ENCODE measurements around the gene SLC25A5.
A peak's percentile ranks its signal among the peaks of the same experiment; 100 is the strongest.
"Not testable (repeated sequence)": the region's sequence is repeated elsewhere in the genome, so short reads cannot be mapped to it uniquely, and the experiment has no call there.

SLC25A5 gene

DNA sequence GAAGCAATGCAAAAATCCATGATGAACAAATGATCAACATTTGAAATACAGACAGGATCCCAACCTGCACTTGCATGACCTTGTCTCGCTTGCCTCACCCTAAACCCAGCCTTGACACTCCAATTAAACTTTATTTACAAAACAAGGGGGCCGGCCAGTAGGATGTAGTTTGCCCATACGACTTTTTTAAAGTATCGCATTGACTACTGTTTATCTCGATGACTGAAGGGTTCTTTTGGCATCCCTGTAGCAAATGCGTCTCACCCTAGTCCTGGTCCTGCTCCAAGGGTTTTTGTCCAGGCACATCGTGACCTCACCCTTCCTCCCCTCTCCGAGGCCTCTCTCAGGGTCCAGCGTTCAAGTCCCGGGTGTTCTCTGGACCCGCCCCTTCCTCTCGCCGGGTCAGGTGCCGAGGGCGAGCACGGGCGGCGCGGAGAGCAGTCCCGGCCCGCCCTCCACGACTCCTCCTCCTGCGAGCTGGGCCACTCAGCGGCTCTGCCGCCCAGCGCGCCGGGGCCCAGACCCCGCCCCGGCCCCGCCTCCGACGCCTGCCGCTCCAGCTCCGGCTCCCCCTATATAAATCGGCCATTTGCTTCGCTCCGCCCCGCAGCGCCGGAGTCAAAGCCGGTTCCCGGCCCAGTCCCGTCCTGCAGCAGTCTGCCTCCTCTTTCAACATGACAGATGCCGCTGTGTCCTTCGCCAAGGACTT, at the start of gene SLC25A5:
Gene SLC25A5, plus strand, starts transcription at position 603 of the 709 bp plus-strand sequence. Its CDS starts 72 bp downstream, at position 675.
- DNase-seq (ENCODE audit: low read depth), result peak; percentile 78

DNA sequence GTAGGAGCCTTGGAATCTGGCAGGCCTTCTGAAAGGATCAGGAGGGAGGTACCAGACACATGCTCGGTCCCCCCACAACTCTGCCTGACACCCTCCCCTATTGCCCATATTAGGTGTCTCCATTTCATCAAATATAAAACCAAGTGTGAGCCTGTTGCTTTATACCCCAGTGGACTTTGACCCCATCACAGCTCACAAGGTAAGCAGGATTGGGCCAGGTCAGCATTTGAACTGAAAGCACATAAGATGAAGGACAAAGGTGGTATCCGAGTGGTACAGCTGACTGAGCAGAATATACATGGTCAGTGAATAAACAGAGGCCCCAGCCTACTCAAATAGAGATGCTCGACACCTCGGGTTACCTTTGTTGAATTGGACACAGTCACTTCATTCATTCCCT, 49.1 kb upstream of the SLC25A5 start:
- DNase-seq (ENCODE audit: low read depth), result no peak

DNA sequence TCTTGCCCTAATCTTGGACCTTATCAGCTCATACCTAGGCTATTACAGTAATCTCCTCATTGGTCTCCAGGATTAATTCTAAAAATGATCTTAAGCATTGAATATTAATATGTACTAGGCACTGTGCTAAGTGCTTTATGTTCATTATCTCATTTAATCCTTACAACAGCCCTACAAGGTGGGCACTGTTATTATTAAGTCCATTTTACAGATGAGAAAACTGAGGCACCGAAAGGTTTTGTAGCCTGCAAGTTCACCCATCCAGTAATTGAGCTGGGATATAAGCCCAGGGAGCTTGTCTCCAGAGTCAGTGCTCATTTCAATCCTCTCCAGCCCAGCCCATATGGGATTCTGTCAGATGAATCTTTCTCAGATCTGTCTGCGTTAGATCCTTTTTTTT, 48.3 kb upstream of the SLC25A5 start:
- no peak for DNase-seq (ENCODE audit: low read depth)

DNA sequence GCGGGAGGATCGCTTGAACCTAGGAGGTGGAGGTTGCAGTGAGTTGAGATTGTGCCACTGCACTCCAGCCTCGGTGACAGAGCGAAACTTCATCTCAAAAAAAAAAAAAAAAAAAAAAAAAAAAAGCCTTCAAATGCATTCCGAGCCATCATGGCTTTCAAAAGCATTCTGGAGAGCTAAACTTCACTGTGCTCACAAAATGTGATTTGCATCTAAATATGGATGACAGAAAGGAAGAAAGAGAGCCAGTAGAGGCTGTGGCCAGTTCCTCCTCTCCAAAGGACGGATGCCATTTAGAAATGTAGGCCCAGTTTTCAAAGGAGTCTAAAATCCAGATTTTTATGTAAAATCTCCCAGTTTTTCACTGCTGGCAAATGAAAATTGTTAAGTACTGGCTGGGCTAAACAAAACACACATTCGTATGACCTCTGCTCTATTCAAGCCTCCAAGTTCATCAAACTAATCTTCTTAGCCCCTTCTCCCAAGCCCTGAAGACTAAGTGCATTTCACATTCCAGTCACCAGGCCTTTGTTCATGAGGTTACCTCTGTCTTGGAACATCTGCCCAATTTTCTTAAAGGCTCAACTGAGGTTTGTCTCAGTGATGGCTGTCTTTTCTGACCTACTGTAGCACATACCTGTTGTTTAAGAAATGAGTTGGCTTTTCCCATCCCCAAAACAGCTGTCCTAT, 47.1 kb upstream of the SLC25A5 start:
- DNase-seq (ENCODE audit: low read depth), result no peak

DNA sequence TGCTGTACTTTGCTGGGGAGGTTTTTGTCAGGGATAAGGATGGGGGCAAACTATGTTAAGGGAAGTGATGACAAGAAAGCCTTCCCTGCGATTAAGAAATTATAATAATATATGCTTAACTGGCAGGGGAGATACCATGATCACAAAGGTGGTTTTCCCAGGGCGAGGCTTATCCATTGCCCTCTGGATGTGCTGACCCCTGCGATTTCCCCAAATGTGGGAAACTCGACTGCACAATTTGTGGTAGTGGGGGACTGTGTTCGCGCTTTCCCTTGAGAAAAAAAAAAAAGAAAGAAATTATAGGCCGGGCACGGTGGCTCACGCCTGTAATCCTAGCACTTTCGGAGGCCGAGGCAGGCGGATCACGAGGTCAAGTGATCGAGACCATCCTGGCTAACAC, 44.6 kb upstream of the SLC25A5 start:
- DNase-seq (ENCODE audit: low read depth), result no peak

DNA sequence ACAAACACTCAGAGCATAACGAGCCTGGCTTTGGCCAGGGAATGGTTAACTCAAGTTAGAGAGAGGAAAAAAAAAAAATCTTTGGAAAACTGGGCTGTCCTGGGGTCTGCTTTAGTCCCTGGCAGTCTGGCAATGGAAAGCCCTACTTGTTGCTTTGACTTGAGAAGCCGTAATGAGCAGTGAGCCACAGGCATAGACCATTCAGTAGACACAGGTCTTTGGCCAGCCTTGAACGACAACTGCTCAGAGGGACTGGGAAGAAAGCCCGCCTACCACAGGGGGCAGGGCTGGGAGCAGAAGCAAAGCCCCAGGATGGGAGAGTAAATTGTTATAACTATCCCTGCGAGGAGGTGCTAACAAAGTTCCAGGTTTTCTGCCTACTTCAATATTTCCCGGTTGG, 43.2 kb upstream of the SLC25A5 start:
- no peak for DNase-seq (ENCODE audit: low read depth)

DNA sequence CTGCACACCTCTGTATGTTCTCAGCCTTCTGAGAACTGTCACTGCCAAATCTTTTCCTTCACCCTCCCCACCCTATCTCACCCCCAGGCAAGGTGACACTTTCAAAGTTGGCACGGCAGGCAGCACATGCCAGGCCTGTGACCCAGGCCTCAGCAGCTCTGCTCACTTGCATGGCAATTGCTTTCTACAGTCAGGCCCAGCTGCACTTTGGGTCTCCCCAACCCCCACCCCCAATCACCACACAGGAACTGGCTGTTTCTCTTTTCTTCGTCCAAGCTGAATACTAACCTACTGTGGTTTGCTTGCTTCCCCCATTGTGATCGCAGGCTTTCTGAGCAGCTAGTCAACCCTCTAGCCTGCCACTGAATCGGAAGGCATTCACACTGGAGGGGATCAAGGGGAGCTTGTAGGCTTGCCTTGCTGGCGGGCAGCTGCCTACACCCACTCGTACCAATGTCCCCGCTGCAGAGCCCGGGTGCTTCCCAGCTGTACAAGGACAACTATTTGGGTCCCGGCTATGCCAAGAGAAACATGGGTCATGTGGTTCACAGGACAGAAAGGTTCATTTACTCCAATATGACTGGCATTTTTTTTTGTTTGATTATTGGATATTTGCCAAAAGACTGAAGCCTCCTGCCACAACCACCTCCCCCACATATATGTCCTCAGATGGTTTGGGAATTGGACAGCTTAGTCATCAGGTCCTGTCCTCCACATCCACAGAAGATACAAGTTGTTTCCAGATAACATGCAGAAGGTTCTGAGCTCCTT, 41.0 kb upstream of the SLC25A5 start:
- DNase-seq (ENCODE audit: low read depth), result peak; percentile 45

DNA sequence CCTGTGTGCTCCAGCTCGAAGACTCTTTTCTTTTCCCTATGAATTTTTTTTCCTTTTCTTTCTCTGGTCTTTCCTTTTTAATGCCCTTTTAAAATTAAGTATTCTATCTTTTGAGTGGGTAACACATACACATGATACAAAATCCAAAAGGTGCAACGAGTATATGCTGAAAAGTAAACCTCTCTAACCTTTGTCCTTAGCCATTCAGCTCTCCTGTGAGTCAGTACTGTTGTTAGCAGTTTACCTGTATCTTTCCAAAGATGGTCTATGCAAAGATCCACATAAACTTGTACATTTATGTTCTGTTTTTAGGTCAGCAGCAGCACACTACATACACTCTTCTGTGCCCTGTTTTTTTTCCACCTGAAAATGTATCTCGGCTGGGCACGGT, 40.5 kb upstream of the SLC25A5 start:
- DNase-seq (ENCODE audit: low read depth), result no peak

DNA sequence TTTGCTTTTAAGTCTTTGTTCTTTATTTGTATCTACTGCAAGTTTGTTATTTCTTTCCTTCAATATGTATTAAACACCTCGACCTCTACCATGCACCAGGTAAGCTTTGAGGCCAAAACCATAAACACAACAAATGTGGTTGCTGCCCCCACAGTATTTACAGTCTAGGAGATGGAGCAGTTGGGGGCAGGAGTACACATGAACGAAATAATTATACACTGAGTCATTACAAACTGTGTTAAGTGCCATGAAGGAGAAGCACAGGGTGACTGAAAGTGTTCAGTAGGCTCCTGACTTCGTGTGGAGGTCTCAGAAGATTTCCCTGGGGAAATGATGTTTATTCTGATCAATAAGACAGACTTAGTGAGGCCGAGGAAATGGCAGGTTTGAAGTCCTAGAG, 38.8 kb upstream of the SLC25A5 start:
- DNase-seq (ENCODE audit: low read depth), result peak; percentile 24

DNA sequence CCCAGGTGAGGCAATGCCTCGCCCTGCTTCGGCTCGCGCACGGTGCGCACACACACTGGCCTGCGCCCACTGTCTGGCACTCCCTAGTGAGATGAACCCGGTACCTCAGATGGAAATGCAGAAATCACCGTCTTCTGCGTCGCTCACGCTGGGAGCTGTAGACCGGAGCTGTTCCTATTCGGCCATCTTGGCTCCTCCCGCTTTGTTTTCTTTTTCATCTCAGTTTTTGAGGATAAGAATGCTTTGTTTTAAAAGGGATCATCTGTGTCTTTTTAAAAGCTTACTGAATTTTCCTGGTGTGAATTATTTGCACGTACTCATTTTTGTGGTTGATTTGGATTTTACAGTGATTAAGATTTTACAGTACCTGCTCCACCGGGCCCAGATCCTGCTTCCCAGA, 26.9 kb upstream of the SLC25A5 start:
- not testable (repeated sequence) for DNase-seq (ENCODE audit: low read depth)

DNA sequence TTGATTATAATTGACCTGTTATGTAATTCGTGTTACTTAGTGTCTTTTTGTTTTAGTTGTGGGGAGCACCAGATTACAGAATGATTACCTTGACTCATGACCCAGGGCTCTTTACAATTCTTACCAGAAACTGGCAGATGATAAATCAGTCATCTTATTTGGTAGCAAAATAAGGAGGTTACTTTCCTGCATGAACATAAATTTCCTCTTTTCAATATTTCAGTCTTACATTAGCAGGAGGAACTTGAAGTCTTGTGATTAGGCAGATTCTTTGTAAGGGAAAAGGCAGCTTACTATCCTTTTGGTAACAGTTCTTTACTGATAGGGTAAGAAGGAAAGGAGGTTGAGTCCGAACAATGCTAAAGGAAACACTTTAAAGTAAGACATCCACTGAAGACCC, 26.0 kb upstream of the SLC25A5 start:
- no peak for DNase-seq (ENCODE audit: low read depth)

DNA sequence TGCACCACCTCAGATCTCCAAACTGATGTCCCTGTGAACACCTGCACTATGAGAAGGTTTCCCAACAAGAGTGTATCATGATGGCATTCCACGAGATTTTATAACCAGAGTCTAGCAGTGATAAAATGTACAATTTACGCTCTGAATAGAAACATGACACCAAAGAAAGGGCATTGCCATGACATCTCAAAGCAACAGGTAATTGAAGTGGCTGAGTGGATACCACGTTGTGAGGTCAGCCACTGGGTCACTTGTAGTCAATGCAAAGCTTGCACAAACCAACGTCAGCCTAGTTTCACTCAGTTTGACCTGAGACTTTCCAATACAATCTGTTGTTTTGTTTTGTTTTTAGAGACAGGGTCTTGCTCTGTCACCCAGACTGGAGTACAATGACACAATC, 15.0 kb upstream of the SLC25A5 start:
- no peak for DNase-seq (ENCODE audit: low read depth)

DNA sequence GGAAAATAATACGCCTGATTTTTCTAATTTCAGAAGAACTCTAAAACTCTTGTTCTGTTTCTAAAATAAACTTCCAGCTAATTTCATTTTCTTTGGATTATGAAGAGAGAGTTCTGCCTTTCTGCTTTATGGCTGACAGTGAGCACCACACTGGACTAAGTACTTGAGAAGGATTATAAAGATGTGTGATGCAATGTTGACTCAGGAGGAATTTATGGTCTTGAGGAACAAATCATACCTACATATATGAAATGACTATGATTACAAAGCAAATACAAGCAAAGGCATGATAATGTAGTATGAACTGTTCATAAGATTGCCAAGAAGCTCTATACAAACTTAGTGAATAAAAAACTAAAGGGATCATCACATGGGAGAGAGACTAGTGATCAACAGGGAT, 13.0 kb upstream of the SLC25A5 start:
- DNase-seq (ENCODE audit: low read depth), result peak; percentile 75

DNA sequence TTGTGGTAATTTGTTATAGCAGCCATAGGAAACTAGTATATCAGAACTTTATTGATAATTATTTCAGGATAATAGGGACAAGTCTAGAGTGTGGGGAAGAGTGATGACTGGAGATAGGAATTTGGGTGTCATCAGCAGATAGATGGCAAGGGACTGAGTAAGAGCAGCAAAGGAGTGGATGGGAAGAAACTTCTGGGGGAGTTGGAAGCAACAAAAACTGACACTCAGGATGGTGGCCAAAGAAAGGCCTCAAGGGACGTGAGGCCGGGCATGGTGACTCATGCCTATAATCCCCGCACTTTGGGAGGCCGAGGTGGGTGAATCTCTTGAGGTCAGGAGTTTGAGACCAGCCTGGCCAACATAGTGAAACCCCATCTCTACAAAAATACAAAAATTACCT, 9.1 kb upstream of the SLC25A5 start:
- no peak for DNase-seq (ENCODE audit: low read depth)

DNA sequence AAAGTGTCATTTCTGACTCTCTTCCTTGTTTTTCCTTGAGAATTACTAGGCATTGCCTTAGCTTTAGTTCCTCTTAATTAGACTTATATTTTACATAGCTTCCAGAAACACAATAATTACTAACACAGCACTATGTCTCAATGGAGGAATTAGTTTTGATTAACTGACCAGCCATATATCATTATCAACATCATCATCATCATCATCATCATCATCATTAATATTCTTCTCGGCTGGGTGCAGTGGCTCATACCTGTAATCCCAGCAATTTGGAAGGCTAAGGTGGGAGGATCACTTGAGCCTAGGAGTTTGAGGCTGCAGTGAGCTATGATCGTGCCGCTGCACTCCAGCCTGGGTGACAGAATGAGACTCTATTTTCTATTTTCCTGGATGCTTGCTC, 2.7 kb upstream of the SLC25A5 start:
- DNase-seq (ENCODE audit: low read depth), result no peak

DNA sequence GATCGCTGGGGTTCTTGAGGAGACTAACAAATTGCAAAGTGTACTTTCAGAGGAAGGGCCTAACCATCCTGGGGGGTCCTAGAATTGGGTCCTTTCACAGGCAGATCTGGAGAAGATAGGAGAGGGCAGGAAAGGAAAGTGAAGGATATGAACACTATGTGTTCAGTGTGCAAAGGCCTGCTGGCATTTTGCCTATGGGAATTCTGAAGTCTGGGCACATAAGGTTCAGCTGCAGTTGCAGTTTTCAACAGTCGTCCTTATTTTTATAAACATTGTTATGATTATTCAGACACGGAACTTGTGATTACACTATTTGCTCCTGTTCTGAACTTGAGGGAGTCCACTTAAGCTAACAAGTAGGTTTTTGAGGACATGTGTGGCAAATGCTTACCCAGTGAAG, 1.3 kb upstream of the SLC25A5 start:
- DNase-seq (ENCODE audit: low read depth), result no peak

DNA sequence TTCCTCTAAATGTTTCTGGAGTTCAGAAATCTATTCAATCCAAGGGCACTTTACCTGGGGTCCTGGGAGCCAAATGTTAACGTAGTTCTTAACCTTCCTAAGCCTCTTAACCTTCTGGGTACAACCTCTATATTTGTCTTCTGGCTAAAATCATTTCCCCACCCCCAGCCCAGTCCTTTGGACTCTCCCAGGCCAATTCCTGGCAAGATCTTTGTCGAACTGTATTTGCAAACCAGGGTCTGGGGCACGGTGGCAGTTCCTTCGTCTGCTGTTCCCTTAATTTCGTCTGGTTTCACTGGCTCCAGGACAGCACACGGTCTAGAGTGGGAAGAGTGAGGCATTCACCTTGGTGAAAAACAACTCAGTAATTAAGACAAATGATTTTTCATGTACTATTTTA, 811 bp upstream of the SLC25A5 start:
- no peak for DNase-seq (ENCODE audit: low read depth)

DNA sequence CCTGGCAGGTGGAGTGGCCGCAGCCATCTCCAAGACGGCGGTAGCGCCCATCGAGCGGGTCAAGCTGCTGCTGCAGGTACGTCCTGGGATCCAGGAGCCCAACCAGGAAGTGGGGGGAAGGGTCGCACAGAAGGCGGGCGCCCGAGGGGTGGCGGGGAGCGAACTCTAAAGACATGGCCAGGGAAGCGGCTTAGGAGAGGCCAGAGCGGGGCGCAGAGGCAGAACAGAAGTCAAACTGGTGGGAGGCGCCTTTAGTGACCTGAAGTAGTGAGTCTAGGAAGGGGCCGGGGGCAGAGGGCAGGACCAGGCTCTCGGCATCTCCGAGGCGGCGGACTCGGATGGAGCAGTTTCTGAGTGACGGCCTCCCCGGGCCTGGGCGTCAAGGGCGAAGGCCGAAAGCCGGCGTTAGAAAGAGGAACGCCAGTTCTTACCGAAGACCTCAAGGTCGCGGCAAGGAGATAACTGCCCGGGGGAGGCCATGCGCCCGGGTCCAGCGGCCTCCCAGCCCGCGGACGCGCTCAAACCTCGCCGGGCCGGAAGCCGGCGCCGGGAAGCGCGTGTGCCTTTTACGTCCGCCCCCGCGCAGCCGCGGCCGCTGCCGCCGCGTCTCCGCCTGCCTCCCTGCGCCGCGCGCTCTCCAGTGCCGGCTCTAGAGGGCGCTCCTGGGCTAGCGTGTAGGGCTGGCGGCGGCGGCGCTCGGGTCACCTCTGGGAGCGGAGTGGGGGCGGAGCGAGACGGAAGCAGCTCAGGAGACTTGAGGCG, 488 bp downstream of the SLC25A5 start:
- DNase-seq (ENCODE audit: low read depth), result peak; percentile 75

DNA sequence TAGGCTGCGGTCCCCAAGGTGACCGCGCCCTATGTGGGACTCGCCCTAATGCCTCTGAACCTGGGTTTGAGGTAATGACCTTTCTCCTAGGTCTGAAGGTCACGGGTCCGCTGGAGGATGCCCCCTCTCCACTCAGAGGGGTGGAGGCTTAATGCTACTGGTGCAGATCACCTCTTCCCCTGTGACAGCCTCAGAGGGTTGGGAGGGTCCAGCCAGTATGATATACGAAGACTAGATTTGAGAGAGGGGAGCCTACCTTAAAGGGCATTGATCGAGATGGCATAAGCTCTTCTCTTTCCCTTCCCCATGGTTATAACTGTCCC, 1.0 kb downstream of the SLC25A5 start:
- DNase-seq (ENCODE audit: low read depth), result no peak

DNA sequence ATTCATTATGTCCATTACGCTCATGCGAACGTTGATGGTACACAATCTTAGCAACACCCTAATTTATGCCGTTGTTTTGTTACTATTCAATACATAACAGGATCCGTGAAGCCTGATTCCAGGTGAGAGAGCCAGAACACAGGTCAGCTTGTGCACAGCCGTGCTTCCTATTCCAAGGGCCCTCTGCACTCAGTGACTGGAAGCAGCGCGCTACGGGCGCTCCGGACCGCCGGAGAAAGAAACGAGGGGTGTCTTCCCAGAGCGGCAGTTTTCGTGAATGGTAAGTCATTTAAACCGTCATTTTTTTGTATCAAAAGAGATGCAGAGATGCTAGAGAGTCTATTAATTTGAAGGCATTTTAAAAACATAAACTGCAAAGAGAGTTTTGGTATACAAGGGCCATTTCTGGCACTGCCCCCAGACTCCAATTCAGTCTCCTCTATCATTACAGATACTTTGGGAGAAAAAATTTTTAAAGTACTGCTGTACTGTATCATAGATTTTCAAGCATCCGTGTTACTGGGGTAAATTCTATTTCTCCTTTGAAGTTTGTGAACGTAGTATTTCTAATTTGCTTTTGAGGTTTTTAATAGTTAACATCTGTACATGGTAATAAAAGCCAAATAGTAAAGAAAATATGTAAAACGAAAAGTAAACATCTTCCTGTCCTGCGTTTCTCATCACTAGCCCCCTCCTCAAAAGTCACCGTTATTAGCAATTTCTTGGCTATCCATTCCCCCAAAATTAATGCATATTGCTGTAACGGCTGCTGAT, 6.6 kb downstream of the SLC25A5 start:
- no peak for DNase-seq (ENCODE audit: low read depth)

DNA sequence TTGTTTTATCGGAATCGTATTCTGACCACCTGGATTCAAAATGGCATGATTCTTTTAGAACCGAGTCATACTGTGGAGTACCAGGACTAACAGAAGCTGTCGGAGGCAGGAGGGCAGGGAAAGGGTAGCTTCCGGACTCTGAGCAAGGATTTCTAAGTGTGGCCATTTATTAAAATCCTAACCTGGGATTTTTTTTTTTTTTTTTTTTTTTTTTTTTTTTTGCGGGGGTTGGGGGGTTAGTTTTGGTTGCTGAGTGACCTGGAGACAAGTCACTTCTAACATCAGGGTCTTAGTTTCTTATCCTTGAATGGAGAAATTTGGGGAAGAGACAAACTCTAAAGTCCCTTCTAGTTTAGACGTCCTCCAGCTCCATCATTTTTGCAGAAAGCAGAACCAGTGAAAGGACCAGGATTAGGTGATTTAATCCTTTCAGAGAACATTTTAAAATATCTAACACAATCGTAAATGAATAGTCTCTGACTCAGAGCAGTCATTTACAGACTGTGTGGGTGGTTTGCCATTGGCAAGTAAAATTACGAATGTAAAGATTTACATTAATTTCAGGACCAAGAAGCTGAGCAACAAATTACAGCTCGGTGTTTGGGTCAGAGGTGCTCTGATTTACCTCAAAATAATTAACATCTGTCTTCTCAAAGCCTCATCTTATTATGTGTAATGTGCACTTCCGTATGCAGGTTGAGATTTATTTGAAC, 7.3 kb downstream of the SLC25A5 start:
- DNase-seq (ENCODE audit: low read depth), result peak; percentile 31
